Coronary artery (tissue), 2 donors: Measurements from ENCODE around the gene ETV6.

ENCODE experiments used
- DNase-seq: peaks from one replicate; pipeline ENCODE4 v3.0.0-alpha.2; 2017; ENCODE audit warnings: low spot score
- H3K27ac ChIP-seq, 2 donors: fragments of 200-600 bp; sonication (generic); one replicate each; pipeline ENCODE4 v1.5.1; 2016 to 2019
- H3K4me3 ChIP-seq: fragments of 200-600 bp; sonication (generic); 2 replicates; pipeline ENCODE4 v1.5.1; 2016; ENCODE audit warnings: mild to moderate bottlenecking, moderate library complexity
- CTCF ChIP-seq: fragments of 200-600 bp; sonication (generic); IDR thresholded peaks from one replicate; pipeline ENCODE4 v1.5.1; 2019; ENCODE audit warnings: antibody characterized with exemption

The ETV6 gene

DNA sequence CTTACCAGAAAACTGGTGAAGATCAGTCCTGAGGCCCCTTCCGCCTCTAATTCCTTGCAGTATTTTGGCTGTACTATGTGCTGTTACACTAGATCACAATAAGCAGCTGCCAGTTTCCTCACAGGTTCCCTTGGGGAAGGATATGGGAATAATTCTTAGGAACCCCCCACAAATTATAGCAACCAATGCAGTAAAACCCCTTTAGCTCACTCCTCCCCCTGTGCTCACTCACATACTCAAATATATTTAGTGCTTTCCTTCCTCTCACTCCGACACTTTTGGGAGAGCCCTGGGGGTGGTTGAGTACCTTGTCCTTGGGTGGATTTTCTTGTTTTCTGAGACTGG lies 162.7 kb downstream of the ETV6 start:
- peak overlapping the region; percentile 55 to 89 for H3K27ac ChIP-seq

DNA sequence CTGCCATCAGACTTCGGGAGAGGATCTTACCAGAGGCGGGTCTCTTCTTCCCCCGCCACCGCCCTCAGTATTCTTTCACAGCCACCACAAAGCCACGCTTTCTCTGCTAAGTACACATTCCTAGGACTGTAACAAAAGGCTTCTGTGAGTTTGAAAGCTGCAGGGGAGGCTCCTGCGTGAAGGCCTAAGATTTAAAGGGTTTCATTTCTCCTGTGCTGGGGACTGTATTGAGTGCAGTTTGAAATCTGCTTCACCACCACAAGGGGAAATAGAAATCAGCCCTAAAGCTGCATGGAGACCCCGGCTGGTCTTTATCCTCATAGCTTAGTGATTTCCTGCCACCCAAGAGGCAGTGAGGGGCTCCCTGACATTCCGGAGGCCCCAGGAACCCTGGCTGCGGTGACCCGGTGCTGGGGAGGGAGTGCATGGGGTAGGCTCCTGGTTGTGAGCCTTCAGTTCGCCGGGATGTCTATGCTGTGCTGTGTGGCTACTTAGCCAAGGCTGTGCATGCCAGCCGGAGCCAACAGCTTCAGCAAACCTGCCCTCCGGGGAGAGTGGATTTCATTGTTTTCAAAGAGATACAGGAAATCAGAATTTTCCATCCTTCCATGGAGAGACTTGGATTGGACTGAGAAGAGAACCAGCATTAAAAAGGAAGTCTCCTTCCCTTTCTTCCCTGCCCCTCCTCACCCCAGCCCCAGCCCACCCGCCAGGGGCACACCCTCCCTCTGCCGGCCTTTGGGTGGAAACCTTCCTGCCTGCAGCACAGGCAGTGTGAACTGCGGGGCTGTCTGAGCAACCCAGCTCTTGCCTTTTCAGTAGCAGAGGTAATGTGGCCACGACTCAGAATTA lies 163.3 kb downstream of the ETV6 start:
- TF ChIP-seq CTCF = no peak
- DNase-seq = no peak
- H3K27ac ChIP-seq = peak overlapping the region; percentile 55 to 89
- peak overlapping the region; percentile 63 for H3K4me3 ChIP-seq

More for the DNA sequence above, 162.7 kb downstream of the ETV6 start:
- no peak for DNase-seq
- TF ChIP-seq CTCF = no peak
- peak overlapping the region; percentile 63 for H3K4me3 ChIP-seq

DNA sequence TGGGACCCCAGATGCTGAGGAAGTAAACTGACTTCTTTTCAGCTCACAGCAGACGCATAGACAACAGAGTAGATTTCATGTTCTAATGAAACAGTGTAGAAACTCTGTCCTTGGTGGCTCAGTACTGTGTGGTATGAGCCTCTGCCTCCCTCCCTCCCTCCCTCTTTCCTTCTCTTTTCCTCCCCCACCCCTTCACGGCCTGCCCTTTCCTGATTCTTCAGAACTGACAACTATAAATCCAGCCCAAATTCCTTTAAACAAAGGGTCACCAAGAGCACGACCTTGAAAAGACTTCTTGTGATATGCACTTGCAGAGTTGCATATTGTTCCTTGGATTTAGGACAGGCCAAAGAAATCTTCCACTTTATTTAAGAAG lies 164.0 kb downstream of the ETV6 start:
- H3K27ac ChIP-seq = peak overlapping the region; percentile 55 to 89
- H3K4me3 ChIP-seq = peak overlapping the region; percentile 63
- no peak for DNase-seq
- no peak for TF ChIP-seq CTCF

DNA sequence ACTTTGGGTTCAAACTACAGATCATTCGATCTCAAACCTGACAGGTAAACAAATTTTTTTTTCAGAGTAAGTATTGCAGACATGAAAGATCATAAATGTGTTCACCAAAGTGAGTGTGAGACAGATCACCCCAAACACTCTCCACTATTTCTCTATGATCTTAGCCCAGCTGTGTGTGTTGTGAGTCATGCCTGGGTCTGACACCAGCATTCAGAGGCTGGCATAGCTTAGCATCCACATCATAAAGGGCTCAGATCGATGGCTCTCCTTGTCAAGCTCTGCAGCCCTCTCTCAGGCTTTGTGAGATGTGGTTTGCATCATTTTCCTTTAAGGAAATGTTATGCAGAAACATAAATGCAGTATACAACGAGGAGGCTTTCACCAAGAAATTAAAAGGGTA lies 164.9 kb downstream of the ETV6 start:
- DNase-seq = no peak
- no peak overlapping the region for H3K4me3 ChIP-seq
- peak overlapping the region in 1 of 2 donors; percentile 31 for H3K27ac ChIP-seq
- no peak for TF ChIP-seq CTCF

DNA sequence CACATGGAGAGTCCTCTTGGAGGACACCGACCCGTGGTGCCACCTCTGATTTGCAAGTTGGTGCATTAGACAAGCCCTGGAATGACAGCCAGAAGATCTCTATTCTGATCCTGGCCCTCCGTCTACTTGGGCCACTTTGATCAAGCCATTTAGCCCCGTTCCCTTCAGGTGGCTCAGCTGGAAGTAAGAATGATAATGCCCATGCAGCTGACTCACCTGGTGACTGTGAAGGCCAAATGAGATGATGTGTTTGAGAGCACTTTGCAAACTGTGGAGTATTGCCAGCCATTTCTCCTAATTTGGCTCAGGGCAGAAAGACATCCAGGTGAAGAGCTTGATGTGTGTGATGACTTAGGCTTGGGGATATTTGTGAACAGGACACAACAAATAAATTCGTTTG lies 165.9 kb downstream of the ETV6 start:
- H3K27ac ChIP-seq = peak overlapping the region in 1 of 2 donors; percentile 13
- no peak for DNase-seq
- TF ChIP-seq CTCF = no peak
- no peak overlapping the region for H3K4me3 ChIP-seq

- H3K4me3 ChIP-seq = no peak overlapping the region
- H3K27ac ChIP-seq = no peak overlapping the region
- no peak for DNase-seq
- TF ChIP-seq CTCF = no peak
Measured at GRCh38 chr12:11819643-11820042, 170.2 kb downstream of the ETV6 start.

GRCh38 chr12:11820476-11820875 lies 171.0 kb downstream of the ETV6 start:
- no peak for TF ChIP-seq CTCF
- Histone ChIP-seq H3K4me3 (no peak overlapping the region), H3K27ac (no peak overlapping the region)
- no peak for DNase-seq
